GM18508 (cell line): ENCODE measurements around the gene ANKRD28.
"Not testable (repeated sequence)": the region's sequence is repeated elsewhere in the genome, so short reads cannot be mapped to it uniquely, and the experiment has no call there.

Source experiments
- ATAC-seq: cut with Tn5 transposase; IDR thresholded peaks from one replicate; pipeline ENCODE4 v1.9.1; 2021; ENCODE audit warnings: moderate number of reproducible peaks; ENCODE audit not compliant: insufficient read depth, unreplicated experiment

The ANKRD28 gene

DNA sequence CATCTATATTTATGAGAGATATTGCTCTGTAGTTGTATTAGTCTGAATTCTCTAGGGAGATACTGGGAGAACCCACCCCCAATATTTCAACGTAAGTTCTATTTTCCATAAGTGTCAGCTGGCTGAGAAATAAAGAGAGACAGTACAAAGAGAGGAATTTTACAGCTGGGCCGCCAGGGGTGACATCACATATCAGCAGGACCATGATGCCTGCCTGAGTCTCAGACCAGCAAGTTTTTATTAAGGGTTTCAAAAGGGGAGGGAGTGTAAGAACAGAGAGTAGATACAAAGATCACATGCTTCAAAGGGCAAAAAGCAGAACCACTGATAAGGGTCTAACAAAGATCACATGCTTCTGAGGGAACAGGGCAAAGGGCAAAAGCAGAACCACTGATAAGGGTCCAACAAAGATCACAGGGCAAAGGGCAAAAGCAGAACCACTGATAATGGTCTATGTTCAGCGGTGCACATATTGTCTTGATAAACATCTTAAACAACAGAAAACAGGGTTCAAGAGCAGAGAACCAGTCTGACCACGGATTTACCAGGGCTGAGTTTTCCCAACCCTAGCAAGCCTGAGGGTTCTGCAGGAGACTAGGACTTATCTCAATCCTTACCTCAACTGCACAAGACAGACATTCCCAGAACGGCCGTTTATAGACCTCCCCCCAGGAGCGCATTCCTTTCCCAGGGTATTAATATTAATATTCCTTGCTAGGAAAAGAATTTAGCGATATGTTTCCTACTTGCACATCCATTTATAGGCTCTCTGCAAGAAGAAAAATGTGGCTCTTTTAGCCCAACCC, 177.9 kb downstream of the ANKRD28 start:
- not testable (repeated sequence) for ATAC-seq
